Measurements from ENCODE around the gene RANBP9. TPM values are rescaled to one million over a fixed set of nuclear protein-coding genes. Genes with fewer than 3 reads are reported as not detected.

RANBP9 gene
- total and polyA plus RNA-seq, 2 of the 13 experiments (the other 11 are each of a cell fraction or from before 2014, with no cell fraction given), result 26.6 to 30.6 TPM

GRCh38 chr6:13698715-13699114 lies 12.9 kb downstream of the RANBP9 start (continued):
- TF ChIP-seq HOMEZ (CRISPR knock-in tag; IDR thresholded peaks at IDR 0.05; ENCODE audit: low read depth) (peak; percentile 77; the same call in 1 of the 2 replicates), SIX4 (CRISPR knock-in tag; IDR thresholded peaks at IDR 0.05) (peak; percentile 76; the same call in 1 of the 2 replicates), FOXA3 (CRISPR knock-in tag; IDR thresholded peaks at IDR 0.05) (peak; percentile 55; the same call in 1 of the 2 replicates), SOX5 (CRISPR knock-in tag; IDR thresholded peaks at IDR 0.05; ENCODE audit: borderline replicate concordance) (0 out of 2 replicates have a peak, but pooled peaks have one; percentile 17), RCOR2 (CRISPR knock-in tag; IDR thresholded peaks at IDR 0.05) (0 out of 2 replicates have a peak, but pooled peaks have one; percentile 27), AHDC1 (CRISPR knock-in tag; IDR thresholded peaks at IDR 0.05; ENCODE audit: borderline replicate concordance) (0 out of 2 replicates have a peak, but pooled peaks have one; percentile 29), ZGPAT (CRISPR knock-in tag; IDR thresholded peaks at IDR 0.05) (0 out of 2 replicates have a peak, but pooled peaks have one; percentile 34), NCOA2 (CRISPR knock-in tag; IDR thresholded peaks at IDR 0.05) (peak; percentile 46), HNF4G (IDR thresholded peaks at IDR 0.05; ENCODE audit: borderline replicate concordance, low read depth, low read length) (no peak), HNF4G (CRISPR knock-in tag; IDR thresholded peaks at IDR 0.05; ENCODE audit: borderline replicate concordance, low read depth) (no peak), KMT2A (CRISPR knock-in tag; IDR thresholded peaks at IDR 0.05) (no peak), SOX13 (IDR thresholded peaks at IDR 0.05) (no peak), SOX13 (CRISPR knock-in tag; conservative IDR thresholded peaks at IDR 0.05 in 1 of 2, IDR thresholded peaks at IDR 0.05 in 1 of 2) (peak in 1 of 2 experiments; percentile 57; a peak in 1 of 4 replicates), SOX6 (IDR thresholded peaks at IDR 0.05) (no peak), SOX6 (CRISPR knock-in tag; IDR thresholded peaks at IDR 0.05) (peak; percentile 66; the same call in 1 of the 2 replicates), ZBTB7B (CRISPR knock-in tag; IDR thresholded peaks at IDR 0.05) (no peak), CEBPG (CRISPR knock-in tag; IDR thresholded peaks at IDR 0.05) (0 out of 2 replicates have a peak, but pooled peaks have one; percentile 19)
- TF ChIP-seq, protein P1, sequence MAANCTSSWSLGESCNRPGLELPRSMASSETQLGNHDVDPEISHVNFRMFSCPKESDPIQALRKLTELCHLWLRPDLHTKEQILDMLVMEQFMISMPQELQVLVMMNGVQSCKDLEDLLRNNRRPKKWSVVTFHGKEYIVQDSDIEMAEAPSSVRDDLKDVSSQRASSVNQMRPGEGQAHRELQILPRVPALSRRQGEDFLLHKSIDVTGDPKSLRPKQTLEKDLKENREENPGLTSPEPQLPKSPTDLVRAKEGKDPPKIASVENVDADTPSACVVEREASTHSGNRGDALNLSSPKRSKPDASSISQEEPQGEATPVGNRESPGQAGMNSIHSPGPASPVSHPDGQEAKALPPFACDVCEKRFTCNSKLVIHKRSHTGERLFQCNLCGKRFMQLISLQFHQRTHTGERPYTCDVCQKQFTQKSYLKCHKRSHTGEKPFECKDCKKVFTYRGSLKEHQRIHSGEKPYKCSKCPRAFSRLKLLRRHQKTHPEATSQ (CRISPR knock-in tag; IDR thresholded peaks at IDR 0.05; ENCODE audit: borderline replicate concordance), result peak; percentile 79; the same call in 1 of the 2 replicates
- TF ChIP-seq, protein P2, sequence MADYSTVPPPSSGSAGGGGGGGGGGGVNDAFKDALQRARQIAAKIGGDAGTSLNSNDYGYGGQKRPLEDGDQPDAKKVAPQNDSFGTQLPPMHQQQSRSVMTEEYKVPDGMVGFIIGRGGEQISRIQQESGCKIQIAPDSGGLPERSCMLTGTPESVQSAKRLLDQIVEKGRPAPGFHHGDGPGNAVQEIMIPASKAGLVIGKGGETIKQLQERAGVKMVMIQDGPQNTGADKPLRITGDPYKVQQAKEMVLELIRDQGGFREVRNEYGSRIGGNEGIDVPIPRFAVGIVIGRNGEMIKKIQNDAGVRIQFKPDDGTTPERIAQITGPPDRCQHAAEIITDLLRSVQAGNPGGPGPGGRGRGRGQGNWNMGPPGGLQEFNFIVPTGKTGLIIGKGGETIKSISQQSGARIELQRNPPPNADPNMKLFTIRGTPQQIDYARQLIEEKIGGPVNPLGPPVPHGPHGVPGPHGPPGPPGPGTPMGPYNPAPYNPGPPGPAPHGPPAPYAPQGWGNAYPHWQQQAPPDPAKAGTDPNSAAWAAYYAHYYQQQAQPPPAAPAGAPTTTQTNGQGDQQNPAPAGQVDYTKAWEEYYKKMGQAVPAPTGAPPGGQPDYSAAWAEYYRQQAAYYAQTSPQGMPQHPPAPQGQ (CRISPR knock-in tag; IDR thresholded peaks at IDR 0.05; ENCODE audit: borderline replicate concordance), result no peak
